Neural progenitor cell (in vitro differentiated cells): ENCODE measurements around the gene INPP4B. TPM values are rescaled to one million over a fixed set of nuclear protein-coding genes. Genes with fewer than 3 reads are reported as not detected.

Experiments used
- DNase-seq: peaks from one replicate; pipeline ENCODE4 v3.0.0-alpha.2; 2016; ENCODE audit warnings: low spot score
- H2AFZ ChIP-seq: fragments of 200-600 bp; sonication (generic); replicated peaks from 2 replicates; pipeline ENCODE4 v1.6.1; 2016; ENCODE audit warnings: antibody characterized with exemption
- H3F3A ChIP-seq: fragments of 200-600 bp; sonication (generic); 2 replicates; pipeline ENCODE4 v1.6.1; 2016; ENCODE audit warnings: antibody characterized with exemption, low read depth
- H3K27ac ChIP-seq: fragments of 200-600 bp; sonication (generic); 2 replicates; pipeline ENCODE4 v1.5.1; 2016; ENCODE audit warnings: mild to moderate bottlenecking
- H3K27me3 ChIP-seq: fragments of 200-600 bp; sonication (generic); 2 replicates; pipeline ENCODE4 v1.6.1; 2016; ENCODE audit warnings: mild to moderate bottlenecking, moderate library complexity
- H3K36me3 ChIP-seq: fragments of 200-600 bp; sonication (generic); 2 replicates; pipeline ENCODE4 v1.5.1; 2016
- H3K4me1 ChIP-seq: fragments of 200-600 bp; sonication (generic); 2 replicates; pipeline ENCODE4 v1.6.1; 2016; ENCODE audit warnings: mixed run types
- H3K4me2 ChIP-seq: fragments of 200-600 bp; sonication (generic); 2 replicates; pipeline ENCODE4 v1.6.1; 2016
- H3K4me3 ChIP-seq: fragments of 200-600 bp; sonication (generic); 2 replicates; pipeline ENCODE4 v1.5.1; 2016
- H3K79me2 ChIP-seq: fragments of 200-600 bp; sonication (generic); 2 replicates; pipeline ENCODE4 v1.6.1; 2016; ENCODE audit warnings: low read depth
- H3K9ac ChIP-seq: fragments of 200-600 bp; sonication (generic); 2 replicates; pipeline ENCODE4 v1.6.1; 2016
- H3K9me3 ChIP-seq: fragments of 200-600 bp; sonication (generic); 2 replicates; pipeline ENCODE4 v1.5.1; 2016; ENCODE audit warnings: low read depth
- H4K20me1 ChIP-seq: fragments of 200-600 bp; sonication (generic); 2 replicates; pipeline ENCODE4 v1.6.1; 2016; ENCODE audit warnings: low read depth
- H3K27ac Mint-ChIP-seq: 3 replicates; pipeline ENCODE4 v1.8.0; 2021; ENCODE audit warnings: mixed read lengths
- H3K27me3 Mint-ChIP-seq: 2 replicates; pipeline ENCODE4 v1.8.0; 2022; ENCODE audit warnings: low read depth, mild to moderate bottlenecking, inconsistent platforms, moderate library complexity, mixed read lengths; ENCODE audit not compliant: insufficient read depth
- H3K36me3 Mint-ChIP-seq: 3 replicates; pipeline ENCODE4 v1.8.0; 2021; ENCODE audit warnings: mixed read lengths
- H3K4me1 Mint-ChIP-seq: 3 replicates; pipeline ENCODE4 v1.8.0; 2021; ENCODE audit warnings: mixed read lengths
- H3K4me3 Mint-ChIP-seq: 3 replicates; pipeline ENCODE4 v1.8.0; 2021; ENCODE audit warnings: mild to moderate bottlenecking, moderate library complexity, mixed read lengths
- H3K9me3 Mint-ChIP-seq: 3 replicates; pipeline ENCODE4 v1.8.0; 2020; ENCODE audit warnings: mixed read lengths
- CTCF ChIP-seq: fragments of 200-600 bp; sonication (generic); IDR thresholded peaks from 2 replicates; pipeline ENCODE4 v1.5.1; 2017; ENCODE audit warnings: antibody characterized with exemption, mild to moderate bottlenecking
- EZH2 ChIP-seq: fragments of 200-600 bp; sonication (generic); IDR thresholded peaks from 2 replicates; pipeline ENCODE4 v1.6.1; 2017; ENCODE audit warnings: antibody characterized with exemption, mild to moderate bottlenecking, moderate library complexity
- EZH2phosphoT487 ChIP-seq: fragments of 200-600 bp; sonication (generic); IDR thresholded peaks from 2 replicates; pipeline ENCODE4 v1.6.1; 2017; ENCODE audit warnings: antibody characterized with exemption
- total RNA-seq: library from RNA; depleted of rRNA; stranded (reverse); fragments of >200 nt; gene quantifications from 2 replicates; pipeline ENCODE4 v1.2.3, GENCODE V29; 2015; ENCODE audit warnings: low replicate concordance

Gene INPP4B
- total RNA-seq, 1 donor from 2014 or later = 1.3 TPM

- H3K27ac Mint-ChIP-seq = no peak overlapping the region
- H3K27ac ChIP-seq = no peak overlapping the region
- no peaks in the 10 kb centered on the region for H3K9me3 Mint-ChIP-seq
- no peaks in the 10 kb centered on the region for H3K36me3 ChIP-seq
- TF ChIP-seq CTCF (no peak), EZH2phosphoT487 (no peak), EZH2 (no peak)
- H3K4me2 ChIP-seq = no peak overlapping the region
- no peak overlapping the region for H2AFZ ChIP-seq
- no peak overlapping the region for H3K4me3 ChIP-seq
- H3K27me3 Mint-ChIP-seq = peaks cover 2% of the 10 kb centered on the region
- peaks cover 12% of the 10 kb centered on the region for H3K4me1 ChIP-seq
- H3K79me2 ChIP-seq = no peaks in the 10 kb centered on the region
- peaks cover 4% of the 10 kb centered on the region for H3F3A ChIP-seq
- no peak for DNase-seq
- H4K20me1 ChIP-seq = no peaks in the 10 kb centered on the region
- H3K36me3 Mint-ChIP-seq = no peaks in the 10 kb centered on the region
- H3K9me3 ChIP-seq = no peaks in the 10 kb centered on the region
- no peaks in the 10 kb centered on the region for H3K27me3 ChIP-seq
- H3K4me1 Mint-ChIP-seq = no peaks in the 10 kb centered on the region
- H3K9ac ChIP-seq = no peak overlapping the region
- no peak overlapping the region for H3K4me3 Mint-ChIP-seq
These were observed 489.3 kb downstream of the INPP4B start for GRCh38 chr4:142356801-142357200.

- DNase-seq = no peak
- no peaks in the 10 kb centered on the region for H3K4me1 Mint-ChIP-seq
- Histone ChIP-seq H3F3A (peaks cover 4% of the 10 kb centered on the region), H3K9me3 (no peaks in the 10 kb centered on the region), H4K20me1 (no peaks in the 10 kb centered on the region), H3K4me2 (no peak overlapping the region), H3K4me1 (peaks cover 18% of the 10 kb centered on the region), H3K27ac (no peak overlapping the region), H3K9ac (no peak overlapping the region), H3K36me3 (no peaks in the 10 kb centered on the region), H3K79me2 (no peaks in the 10 kb centered on the region), H2AFZ (no peak overlapping the region), H3K27me3 (no peaks in the 10 kb centered on the region), H3K4me3 (no peak overlapping the region)
- H3K36me3 Mint-ChIP-seq = no peaks in the 10 kb centered on the region
- no peak for TF ChIP-seq EZH2phosphoT487
- no peak for TF ChIP-seq CTCF
- TF ChIP-seq EZH2 = no peak
- H3K27me3 Mint-ChIP-seq = peaks cover 2% of the 10 kb centered on the region
- H3K27ac Mint-ChIP-seq = no peak overlapping the region
- no peak overlapping the region for H3K4me3 Mint-ChIP-seq
- no peaks in the 10 kb centered on the region for H3K9me3 Mint-ChIP-seq
These were observed 489.9 kb downstream of the INPP4B start for GRCh38 chr4:142356118-142356759.

- Histone ChIP-seq H3K27ac (no peak overlapping the region), H3K4me1 (peaks cover 25% of the 10 kb centered on the region), H3K79me2 (no peaks in the 10 kb centered on the region), H3K4me3 (no peak overlapping the region), H2AFZ (no peak overlapping the region), H3K36me3 (no peaks in the 10 kb centered on the region), H3K9ac (no peak overlapping the region), H3K4me2 (no peak overlapping the region), H3F3A (peaks cover 4% of the 10 kb centered on the region), H4K20me1 (no peaks in the 10 kb centered on the region), H3K9me3 (no peaks in the 10 kb centered on the region), H3K27me3 (no peaks in the 10 kb centered on the region)
- Mint-ChIP-seq H3K27ac (no peak overlapping the region), H3K4me1 (no peaks in the 10 kb centered on the region), H3K27me3 (peaks cover 2% of the 10 kb centered on the region), H3K4me3 (no peak overlapping the region), H3K9me3 (no peaks in the 10 kb centered on the region), H3K36me3 (no peaks in the 10 kb centered on the region)
- DNase-seq = no peak
- TF ChIP-seq EZH2 (no peak), EZH2phosphoT487 (no peak), CTCF (no peak)
These were observed 490.6 kb downstream of the INPP4B start for GRCh38 chr4:142355421-142355930.
